Measurements from ENCODE around the gene MRPL53. TPM values are rescaled to one million over a fixed set of nuclear protein-coding genes. Genes with fewer than 3 reads are reported as not detected.

The MRPL53 gene
- total and polyA plus RNA-seq, 2 of the 13 experiments (the other 11 are each of a cell fraction or from before 2014, with no cell fraction given): 34.3 to 51.9 TPM

- Histone ChIP-seq H3K4me1 (ENCODE audit: insufficient read depth, low read length) (peaks cover 65% of the 10 kb centered on the region), H3K4me3 (replicated peaks in 1 of 3; ENCODE audit: insufficient read depth in 1 of 3, low read depth in 2 of 3, low read length in 3 of 3) (peak overlapping the region; percentile 76 to 94 (median 93)), H3K36me3 (replicated peaks in 1 of 2; ENCODE audit: control insufficient read depth in 1 of 2, insufficient read depth in 2 of 2, low read length in 2 of 2) (peaks cover 15 to 33% of the 10 kb centered on the region in 2 experiments), H3K9ac (ENCODE audit: insufficient read depth, low read depth, low read length) (peak overlapping the region; percentile 91), H3K4me2 (ENCODE audit: low read depth, low read length) (peak overlapping the region; percentile 95), H3K27ac (ENCODE audit: extremely low read length, insufficient read depth, low read length) (peak overlapping the region; percentile 91), H3K27me3 (ENCODE audit: control insufficient read depth in 1 of 2, insufficient read depth in 2 of 2, low read length in 2 of 2) (no peaks in the 10 kb centered on the region; a peak in 1 of 5 replicates), H3K9me3 (ENCODE audit: low read length) (no peaks in the 10 kb centered on the region), H3K79me2 (ENCODE audit: insufficient read depth, low read length) (peaks cover 57% of the 10 kb centered on the region), H2AFZ (ENCODE audit: low read length) (no peak overlapping the region), H4K20me1 (ENCODE audit: insufficient read depth, low read length) (peaks cover 41% of the 10 kb centered on the region)
- BruUV-seq (replicated peaks): no TSS peak
- in situ Hi-C loops (cut with HindIII; ENCODE audit: extremely low pct_ligation_motif_present, low pct_unique_long_range_greater_than_20kb): no loop called here
- intact Hi-C loops (cut with micrococcal nuclease; ENCODE audit: unreplicated experiment): loop anchor here (2.0 kb wide), 1 partner anchor 60 kb away; no protein-coding TSS in a partner anchor
- CTCF ChIA-PET (ENCODE audit: low intra/inter-chr PET ratio, low total read pairs): no interaction called here
- POLR2A ChIA-PET: interaction anchor here (1.5 to 11.6 kb wide), 8 partner anchors 13 to 62 kb away, joined by 4 to 342 read pairs (median 20); partner anchors contain the start of genes C2orf81, CCDC142, INO80B and MRPL53
- FAIRE-seq: no peak
- WGBS (ENCODE audit: low lambda C conversion rate): under 1% methylated on average over 32 of the region's 33 CpGs
- no peak for DNase-seq (ENCODE audit: low spot score)
- ATAC-seq: peak; percentile 30
- TF ChIP-seq FOXA3 (CRISPR knock-in tag; IDR thresholded peaks at IDR 0.05) (no peak), HNF4G (IDR thresholded peaks at IDR 0.05; ENCODE audit: borderline replicate concordance, low read depth, low read length) (0 out of 2 replicates have a peak, but pooled peaks have one; percentile 3), HNF4G (CRISPR knock-in tag; IDR thresholded peaks at IDR 0.05; ENCODE audit: borderline replicate concordance, low read depth) (peak; percentile 15; the same call in 1 of the 2 replicates), ZNF224 (CRISPR knock-in tag; IDR thresholded peaks at IDR 0.05) (0 out of 2 replicates have a peak, but pooled peaks have one; percentile 11), SRY (CRISPR knock-in tag; IDR thresholded peaks at IDR 0.05) (no peak), RNF219 (CRISPR knock-in tag; IDR thresholded peaks at IDR 0.05) (0 out of 2 replicates have a peak, but pooled peaks have one; percentile 5), ZNF225 (CRISPR knock-in tag; IDR thresholded peaks at IDR 0.05) (no peak), TOE1 (CRISPR knock-in tag; IDR thresholded peaks at IDR 0.05) (no peak), U2AF2 (IDR thresholded peaks at IDR 0.05; ENCODE audit: low read depth, low read length) (0 out of 2 replicates have a peak, but pooled peaks have one; percentile 15), NFRKB (IDR thresholded peaks at IDR 0.05) (no peak), XBP1 (CRISPR knock-in tag; IDR thresholded peaks at IDR 0.05) (no peak), ZNF468 (CRISPR knock-in tag; IDR thresholded peaks at IDR 0.05) (0 out of 2 replicates have a peak, but pooled peaks have one; percentile 13), ZNF550 (CRISPR knock-in tag; IDR thresholded peaks at IDR 0.05; ENCODE audit: borderline replicate concordance) (0 out of 2 replicates have a peak, but pooled peaks have one; percentile 55), REL (CRISPR knock-in tag; conservative IDR thresholded peaks at IDR 0.05) (no peak), ETV5 (CRISPR knock-in tag; IDR thresholded peaks at IDR 0.05; ENCODE audit: borderline replicate concordance) (no peak)
- TF ChIP-seq, protein P1, sequence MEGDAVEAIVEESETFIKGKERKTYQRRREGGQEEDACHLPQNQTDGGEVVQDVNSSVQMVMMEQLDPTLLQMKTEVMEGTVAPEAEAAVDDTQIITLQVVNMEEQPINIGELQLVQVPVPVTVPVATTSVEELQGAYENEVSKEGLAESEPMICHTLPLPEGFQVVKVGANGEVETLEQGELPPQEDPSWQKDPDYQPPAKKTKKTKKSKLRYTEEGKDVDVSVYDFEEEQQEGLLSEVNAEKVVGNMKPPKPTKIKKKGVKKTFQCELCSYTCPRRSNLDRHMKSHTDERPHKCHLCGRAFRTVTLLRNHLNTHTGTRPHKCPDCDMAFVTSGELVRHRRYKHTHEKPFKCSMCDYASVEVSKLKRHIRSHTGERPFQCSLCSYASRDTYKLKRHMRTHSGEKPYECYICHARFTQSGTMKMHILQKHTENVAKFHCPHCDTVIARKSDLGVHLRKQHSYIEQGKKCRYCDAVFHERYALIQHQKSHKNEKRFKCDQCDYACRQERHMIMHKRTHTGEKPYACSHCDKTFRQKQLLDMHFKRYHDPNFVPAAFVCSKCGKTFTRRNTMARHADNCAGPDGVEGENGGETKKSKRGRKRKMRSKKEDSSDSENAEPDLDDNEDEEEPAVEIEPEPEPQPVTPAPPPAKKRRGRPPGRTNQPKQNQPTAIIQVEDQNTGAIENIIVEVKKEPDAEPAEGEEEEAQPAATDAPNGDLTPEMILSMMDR (CRISPR knock-in tag; IDR thresholded peaks at IDR 0.05): no peak
- TF ChIP-seq, protein P2, sequence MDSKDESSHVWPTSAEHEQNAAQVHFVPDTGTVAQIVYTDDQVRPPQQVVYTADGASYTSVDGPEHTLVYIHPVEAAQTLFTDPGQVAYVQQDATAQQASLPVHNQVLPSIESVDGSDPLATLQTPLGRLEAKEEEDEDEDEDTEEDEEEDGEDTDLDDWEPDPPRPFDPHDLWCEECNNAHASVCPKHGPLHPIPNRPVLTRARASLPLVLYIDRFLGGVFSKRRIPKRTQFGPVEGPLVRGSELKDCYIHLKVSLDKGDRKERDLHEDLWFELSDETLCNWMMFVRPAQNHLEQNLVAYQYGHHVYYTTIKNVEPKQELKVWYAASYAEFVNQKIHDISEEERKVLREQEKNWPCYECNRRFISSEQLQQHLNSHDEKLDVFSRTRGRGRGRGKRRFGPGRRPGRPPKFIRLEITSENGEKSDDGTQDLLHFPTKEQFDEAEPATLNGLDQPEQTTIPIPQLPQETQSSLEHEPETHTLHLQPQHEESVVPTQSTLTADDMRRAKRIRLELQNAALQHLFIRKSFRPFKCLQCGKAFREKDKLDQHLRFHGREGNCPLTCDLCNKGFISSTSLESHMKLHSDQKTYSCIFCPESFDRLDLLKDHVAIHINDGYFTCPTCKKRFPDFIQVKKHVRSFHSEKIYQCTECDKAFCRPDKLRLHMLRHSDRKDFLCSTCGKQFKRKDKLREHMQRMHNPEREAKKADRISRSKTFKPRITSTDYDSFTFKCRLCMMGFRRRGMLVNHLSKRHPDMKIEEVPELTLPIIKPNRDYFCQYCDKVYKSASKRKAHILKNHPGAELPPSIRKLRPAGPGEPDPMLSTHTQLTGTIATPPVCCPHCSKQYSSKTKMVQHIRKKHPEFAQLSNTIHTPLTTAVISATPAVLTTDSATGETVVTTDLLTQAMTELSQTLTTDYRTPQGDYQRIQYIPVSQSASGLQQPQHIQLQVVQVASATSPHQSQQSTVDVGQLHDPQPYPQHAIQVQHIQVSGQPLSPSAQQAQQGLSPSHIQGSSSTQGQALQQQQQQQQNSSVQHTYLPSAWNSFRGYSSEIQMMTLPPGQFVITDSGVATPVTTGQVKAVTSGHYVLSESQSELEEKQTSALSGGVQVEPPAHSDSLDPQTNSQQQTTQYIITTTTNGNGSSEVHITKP (CRISPR knock-in tag; IDR thresholded peaks at IDR 0.05; ENCODE audit: low read depth): no peak
These were observed 31.2 kb downstream of the MRPL53 start for GRCh38 chr2:74441170-74441689.

All from HepG2 (cell line).